Smooth muscle cell (in vitro differentiated cells): ENCODE data around the gene SYT11. TPM values are rescaled to one million over a fixed set of nuclear protein-coding genes. Genes with fewer than 3 reads are reported as not detected.

Source experiments
- DNase-seq: peaks from one replicate; lab custom pipeline; 2025; ENCODE audit not compliant: unreplicated experiment; lab: John Stamatoyannopoulos, UW
- H2AFZ ChIP-seq: fragments of 200-600 bp; sonication (generic); 2 replicates; pipeline ENCODE4 v1.6.0; 2016; ENCODE audit warnings: antibody characterized with exemption, low read depth, mild to moderate bottlenecking
- H3F3A ChIP-seq: fragments of 200-600 bp; sonication (generic); 2 replicates; pipeline ENCODE4 v1.6.0; 2017; ENCODE audit warnings: antibody characterized with exemption, low read depth
- H3K27ac ChIP-seq: fragments of 200-600 bp; sonication (generic); 2 replicates; pipeline ENCODE4 v1.5.1; 2016; ENCODE audit warnings: low read depth, mild to moderate bottlenecking
- H3K27me3 ChIP-seq: fragments of 200-600 bp; sonication (generic); 2 replicates; pipeline ENCODE4 v1.6.1; 2016; ENCODE audit warnings: low read depth, mild to moderate bottlenecking
- H3K36me3 ChIP-seq: fragments of 200-600 bp; sonication (generic); 2 replicates; pipeline ENCODE4 v1.5.1; 2016; ENCODE audit warnings: low read depth
- H3K4me1 ChIP-seq: fragments of 200-600 bp; sonication (generic); 2 replicates; pipeline ENCODE4 v1.5.1; 2016; ENCODE audit warnings: low read depth
- H3K4me2 ChIP-seq: fragments of 200-600 bp; sonication (generic); 2 replicates; pipeline ENCODE4 v1.6.0; 2016; ENCODE audit warnings: mild to moderate bottlenecking
- H3K4me3 ChIP-seq: fragments of 200-600 bp; sonication (generic); 2 replicates; pipeline ENCODE4 v1.5.1; 2016; ENCODE audit warnings: mild to moderate bottlenecking
- H3K79me2 ChIP-seq: fragments of 200-600 bp; sonication (generic); 2 replicates; pipeline ENCODE4 v1.6.0; 2016; ENCODE audit warnings: low read depth, mild to moderate bottlenecking
- H3K9ac ChIP-seq: fragments of 200-600 bp; sonication (generic); 2 replicates; pipeline ENCODE4 v1.6.0; 2016; ENCODE audit warnings: low read depth
- H3K9me3 ChIP-seq: fragments of 200-600 bp; sonication (generic); replicated peaks from 2 replicates; pipeline ENCODE4 v1.5.1; 2016; ENCODE audit warnings: low read depth
- H4K20me1 ChIP-seq: fragments of 200-600 bp; sonication (generic); 2 replicates; pipeline ENCODE4 v1.6.0; 2016; ENCODE audit warnings: low read depth
- WGBS: methylation state at CpG from one replicate; pipeline ENCODE4 v1.1.7; 2016; ENCODE audit warnings: low lambda C conversion rate; 5-methylcytosine and 5-hydroxymethylcytosine counted together
- polyA plus RNA-seq: library from polyadenylated mRNA; unstranded; fragments of >200 nt; fragmentation: Nextera tagmentation; extraction: Ambion mirVana; gene quantifications from 2 replicates; pipeline ENCODE4 v1.2.1, GENCODE V29; 2016
- total RNA-seq: library from RNA; depleted of rRNA; stranded (reverse); fragments of >200 nt; gene quantifications from 2 replicates; pipeline ENCODE4 v1.2.3, GENCODE V29; 2014
- TF ChIP-seq, protein P1 (sequence below): fragments of 200-600 bp; sonication (generic); IDR thresholded peaks from 2 replicates; pipeline ENCODE4 v1.5.1; 2017; ENCODE audit warnings: borderline replicate concordance, mild to moderate bottlenecking, antibody characterized with exemption; ENCODE audit not compliant: insufficient read depth, poor library complexity, severe bottlenecking

The SYT11 gene
- total and polyA plus RNA-seq, 2 experiments from 2014 or later: 2.9 to 3.4 TPM

DNA sequence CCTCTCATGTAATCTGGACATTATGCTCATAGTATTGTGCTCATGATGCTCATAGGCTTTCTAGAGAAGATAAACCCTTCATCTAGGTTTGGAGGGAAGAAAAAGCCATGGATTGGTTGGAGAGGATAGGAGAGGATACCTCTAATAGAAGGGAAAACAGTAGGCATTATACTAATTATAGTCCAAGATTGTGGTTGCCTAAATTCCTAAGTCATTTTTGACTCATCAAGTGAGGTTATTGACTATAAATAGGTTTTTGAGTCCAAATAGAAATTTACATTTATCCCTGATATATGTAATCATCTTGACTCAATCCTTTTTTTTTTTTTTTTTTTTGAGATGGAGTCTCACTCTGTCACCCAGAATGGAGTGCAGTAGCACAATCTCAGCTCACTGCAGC, 5.0 kb downstream of the SYT11 start:
- Histone ChIP-seq H3K36me3 (no peaks in the 10 kb centered on the region), H4K20me1 (no peaks in the 10 kb centered on the region), H3K27me3 (peaks cover 9% of the 10 kb centered on the region), H2AFZ (no peak overlapping the region), H3K4me3 (no peak overlapping the region), H3K4me2 (no peak overlapping the region), H3K27ac (no peak overlapping the region), H3K4me1 (no peaks in the 10 kb centered on the region), H3F3A (peaks cover 5% of the 10 kb centered on the region), H3K9ac (no peak overlapping the region), H3K9me3 (no peaks in the 10 kb centered on the region), H3K79me2 (no peaks in the 10 kb centered on the region)
- no peak for DNase-seq
- TF ChIP-seq, protein P1, sequence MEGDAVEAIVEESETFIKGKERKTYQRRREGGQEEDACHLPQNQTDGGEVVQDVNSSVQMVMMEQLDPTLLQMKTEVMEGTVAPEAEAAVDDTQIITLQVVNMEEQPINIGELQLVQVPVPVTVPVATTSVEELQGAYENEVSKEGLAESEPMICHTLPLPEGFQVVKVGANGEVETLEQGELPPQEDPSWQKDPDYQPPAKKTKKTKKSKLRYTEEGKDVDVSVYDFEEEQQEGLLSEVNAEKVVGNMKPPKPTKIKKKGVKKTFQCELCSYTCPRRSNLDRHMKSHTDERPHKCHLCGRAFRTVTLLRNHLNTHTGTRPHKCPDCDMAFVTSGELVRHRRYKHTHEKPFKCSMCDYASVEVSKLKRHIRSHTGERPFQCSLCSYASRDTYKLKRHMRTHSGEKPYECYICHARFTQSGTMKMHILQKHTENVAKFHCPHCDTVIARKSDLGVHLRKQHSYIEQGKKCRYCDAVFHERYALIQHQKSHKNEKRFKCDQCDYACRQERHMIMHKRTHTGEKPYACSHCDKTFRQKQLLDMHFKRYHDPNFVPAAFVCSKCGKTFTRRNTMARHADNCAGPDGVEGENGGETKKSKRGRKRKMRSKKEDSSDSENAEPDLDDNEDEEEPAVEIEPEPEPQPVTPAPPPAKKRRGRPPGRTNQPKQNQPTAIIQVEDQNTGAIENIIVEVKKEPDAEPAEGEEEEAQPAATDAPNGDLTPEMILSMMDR: no peak

- 88% methylated on average over 8 of the region's 8 CpGs for WGBS
- no peak overlapping the region for H3K4me3 ChIP-seq
Measured at GRCh38 chr1:155867766-155868165, 8.4 kb downstream of the SYT11 start.

GRCh38 chr1:155871390-155871789, 12.0 kb downstream of the SYT11 start:
- Histone ChIP-seq H3K4me1 (no peaks in the 10 kb centered on the region), H3F3A (no peaks in the 10 kb centered on the region), H3K36me3 (no peaks in the 10 kb centered on the region), H3K79me2 (no peaks in the 10 kb centered on the region), H3K9me3 (no peaks in the 10 kb centered on the region), H3K27me3 (no peaks in the 10 kb centered on the region), H3K4me2 (no peak overlapping the region), H4K20me1 (no peaks in the 10 kb centered on the region), H2AFZ (no peak overlapping the region), H3K27ac (no peak overlapping the region), H3K9ac (no peak overlapping the region), H3K4me3 (no peak overlapping the region)
- WGBS: 88% methylated on average over 1 of the region's 1 CpG
- no peak for DNase-seq
- TF ChIP-seq, protein P1: no peak

More at GRCh38 chr1:155867766-155868165, 8.4 kb downstream of the SYT11 start:
- no peak overlapping the region for H3K4me2 ChIP-seq
- no peak overlapping the region for H2AFZ ChIP-seq
- H4K20me1 ChIP-seq: no peaks in the 10 kb centered on the region
- H3F3A ChIP-seq: no peaks in the 10 kb centered on the region
- H3K79me2 ChIP-seq: no peaks in the 10 kb centered on the region
- H3K9me3 ChIP-seq: no peaks in the 10 kb centered on the region
- H3K27ac ChIP-seq: no peak overlapping the region
- no peaks in the 10 kb centered on the region for H3K36me3 ChIP-seq
- H3K27me3 ChIP-seq: no peaks in the 10 kb centered on the region
- no peaks in the 10 kb centered on the region for H3K4me1 ChIP-seq
- no peak overlapping the region for H3K9ac ChIP-seq
- DNase-seq: no peak
- TF ChIP-seq, protein P1: no peak

DNA sequence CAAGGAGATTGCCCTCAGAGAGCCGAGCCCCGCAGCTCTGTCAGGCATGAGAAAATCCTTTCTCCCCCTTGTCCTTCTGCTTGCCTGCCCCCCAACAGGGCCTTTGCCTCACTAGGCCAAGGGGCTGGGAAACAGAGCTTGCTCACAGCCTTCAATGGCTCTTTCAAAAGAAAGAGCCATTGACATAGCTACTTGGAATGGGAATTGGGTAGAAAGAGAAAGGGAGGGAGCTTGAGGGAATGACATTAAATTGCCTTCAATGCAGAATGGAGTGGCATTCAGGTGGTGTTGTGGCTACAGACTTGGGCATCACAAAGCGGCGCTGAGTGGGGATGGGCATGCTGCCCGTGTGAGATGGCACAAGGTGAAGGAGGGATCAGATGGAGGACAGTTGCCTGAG, 13.2 kb downstream of the SYT11 start:
- TF ChIP-seq, protein P1: no peak
- Histone ChIP-seq H3K4me1 (no peaks in the 10 kb centered on the region), H3K4me2 (no peak overlapping the region), H3F3A (no peaks in the 10 kb centered on the region), H3K79me2 (no peaks in the 10 kb centered on the region), H2AFZ (no peak overlapping the region), H3K27ac (no peak overlapping the region), H3K9ac (no peak overlapping the region), H4K20me1 (no peaks in the 10 kb centered on the region), H3K9me3 (no peaks in the 10 kb centered on the region), H3K27me3 (no peaks in the 10 kb centered on the region), H3K4me3 (no peak overlapping the region), H3K36me3 (no peaks in the 10 kb centered on the region)
- DNase-seq: no peak
- 97% methylated on average over 5 of the region's 5 CpGs for WGBS
